ENCODE results near the gene SUSD4.

SUSD4 gene

DNA sequence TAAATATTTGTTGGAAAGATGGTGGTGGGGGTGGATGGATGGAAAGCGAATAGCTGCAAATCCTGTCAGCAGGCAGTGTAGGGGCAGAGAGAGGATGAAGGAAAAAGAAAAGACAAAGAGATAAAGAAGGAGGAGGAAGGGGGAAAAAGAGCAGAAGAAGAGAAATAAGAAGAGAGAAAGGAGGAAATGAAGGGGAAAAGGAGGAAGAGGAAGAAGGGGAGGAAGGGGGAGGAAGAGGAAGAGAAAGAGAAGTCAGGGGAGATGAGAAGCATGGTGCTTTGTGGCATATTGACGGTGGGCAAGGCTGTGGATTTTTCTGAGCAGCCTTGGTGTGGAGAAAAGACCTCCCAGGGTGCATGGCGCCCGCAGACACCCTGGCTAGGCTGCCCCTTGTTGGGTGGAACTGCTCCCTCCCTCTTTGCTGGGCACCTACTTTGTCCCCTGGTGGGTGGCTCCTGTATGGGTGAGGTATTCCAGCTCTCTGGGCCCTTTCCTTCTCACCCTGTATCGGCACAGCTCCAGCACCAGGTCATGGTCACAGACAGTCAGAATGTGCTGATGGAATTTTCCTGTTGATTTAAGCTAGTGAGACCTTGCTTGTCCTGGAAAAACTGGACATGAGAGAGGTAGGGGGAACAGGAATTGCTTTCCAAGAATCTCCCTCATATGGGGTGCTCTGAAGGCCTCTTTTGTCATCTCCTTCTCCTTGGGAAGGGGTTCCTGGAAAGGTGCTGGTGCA, 175.2 kb downstream of the SUSD4 start:
- no peak for DNase-seq (ENCODE audit: low read depth, low spot score)

DNA sequence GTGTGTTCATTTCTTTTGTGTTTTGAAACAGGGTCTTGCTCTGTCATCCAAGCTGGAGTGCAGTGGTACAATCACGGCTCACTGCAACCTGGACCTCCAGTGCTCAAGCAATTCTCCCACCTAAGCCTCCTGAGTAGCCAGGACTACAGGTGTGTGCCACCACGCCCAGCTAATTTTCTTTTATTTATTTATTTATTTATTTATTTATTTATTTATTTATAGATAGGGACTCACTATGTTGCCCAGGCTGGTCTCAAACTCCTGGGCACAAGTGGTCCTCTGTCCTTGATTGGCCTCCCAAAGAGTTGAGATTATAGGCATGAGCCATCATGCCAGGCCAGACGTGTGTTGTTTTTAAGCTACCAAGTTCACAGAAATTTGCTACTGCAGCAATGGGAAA, 177.2 kb downstream of the SUSD4 start:
- DNase-seq (ENCODE audit: low read depth, low spot score): no peak

- no peak for DNase-seq (ENCODE audit: low read depth, low spot score)
Observed at GRCh38 chr1:223183268-223183862, 180.6 kb downstream of the SUSD4 start.

DNA sequence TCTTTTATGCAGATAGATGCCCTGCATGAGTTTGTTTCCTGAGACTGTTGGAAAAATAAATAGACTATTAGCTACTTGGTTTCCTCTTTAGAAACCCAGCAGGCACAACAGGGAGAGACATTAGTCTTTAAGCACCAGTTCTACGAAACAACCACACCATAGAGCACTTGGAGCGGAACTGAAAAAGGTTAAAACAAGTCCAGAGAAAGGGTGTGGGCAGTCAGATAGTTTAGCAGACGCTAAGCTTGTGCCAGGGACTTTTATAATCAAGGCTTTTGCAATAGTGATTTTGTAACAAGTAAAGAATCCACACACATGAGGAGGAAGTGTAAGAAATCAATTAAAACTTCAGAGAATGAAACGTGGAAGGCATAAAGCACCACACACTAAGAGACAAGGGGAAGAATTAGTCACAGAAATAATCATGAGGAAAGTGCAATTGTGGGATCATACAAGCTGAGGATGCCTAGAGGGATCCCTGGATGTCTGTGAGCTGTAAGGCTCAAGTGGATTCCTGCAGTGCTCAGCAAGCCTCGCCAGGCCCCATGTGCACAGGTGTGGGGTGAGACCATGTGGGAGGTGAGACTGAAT, 183.2 kb downstream of the SUSD4 start:
- DNase-seq (ENCODE audit: low read depth, low spot score): no peak

GRCh38 chr1:223179786-223180185, 184.2 kb downstream of the SUSD4 start:
- DNase-seq (ENCODE audit: low read depth, low spot score): no peak

DNA sequence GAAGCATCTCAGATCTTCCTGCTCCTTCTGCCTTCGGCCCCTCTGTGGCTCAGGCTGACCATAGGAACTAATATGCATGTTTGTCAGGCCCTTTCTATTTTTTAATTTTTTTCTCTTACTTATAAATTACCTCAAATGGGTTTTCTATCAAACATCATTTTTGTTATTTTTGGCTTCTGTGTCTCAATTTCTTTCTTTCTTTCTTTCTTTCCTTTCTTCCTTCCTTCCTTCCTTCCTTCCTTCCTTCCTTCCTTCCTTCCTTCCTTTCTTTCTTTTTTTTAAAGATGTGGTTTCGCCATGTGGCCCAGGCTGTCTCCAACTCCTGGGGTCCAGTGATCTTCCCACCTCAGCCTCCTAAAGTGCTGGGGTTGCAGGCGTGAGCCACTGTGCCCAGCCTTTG, 184.7 kb downstream of the SUSD4 start:
- no peak for DNase-seq (ENCODE audit: low read depth, low spot score)

DNA sequence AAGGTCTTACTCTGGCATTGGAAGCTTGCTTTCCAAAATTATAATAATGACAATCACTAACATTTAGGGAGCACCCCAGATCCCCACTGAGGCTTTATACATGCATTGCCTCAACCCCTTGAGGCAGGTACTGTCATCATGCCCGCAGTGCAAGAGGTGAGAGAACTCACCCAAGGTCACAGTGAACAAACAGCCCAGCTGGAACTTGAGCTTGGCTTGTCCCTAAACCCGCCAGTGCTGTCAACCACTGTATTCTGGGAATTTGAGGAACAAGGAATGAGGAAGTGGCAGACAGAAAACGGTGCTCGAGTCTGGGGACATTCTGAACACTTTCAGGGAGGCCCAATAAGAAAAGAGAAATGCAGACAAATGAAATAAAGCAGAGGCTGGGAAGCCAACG, 186.3 kb downstream of the SUSD4 start:
- no peak for DNase-seq (ENCODE audit: low read depth, low spot score)

DNA sequence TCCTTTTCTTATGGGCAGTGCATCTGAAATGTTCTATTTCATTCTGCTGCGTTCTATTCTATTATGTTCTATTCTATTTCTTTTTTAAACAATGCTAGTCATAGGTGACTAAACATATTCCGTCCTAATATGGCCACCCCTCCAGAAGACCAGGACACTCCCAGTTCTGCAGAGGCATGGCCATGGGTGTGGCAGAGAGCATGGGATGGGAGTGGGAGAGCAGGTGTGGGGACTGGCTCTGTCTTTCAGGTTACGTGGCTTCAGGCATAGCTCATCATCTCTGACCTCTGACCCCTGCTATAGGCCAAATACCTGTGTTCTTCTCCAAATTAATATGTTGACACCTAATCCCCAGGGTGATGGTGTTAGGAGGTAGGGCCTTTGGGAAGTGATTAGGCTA, 187.5 kb downstream of the SUSD4 start:
- no peak for DNase-seq (ENCODE audit: low read depth, low spot score)

GRCh38 chr1:223175633-223176032, 188.3 kb downstream of the SUSD4 start:
- no peak for DNase-seq (ENCODE audit: low read depth, low spot score)

GRCh38 chr1:223175032-223175431, 188.9 kb downstream of the SUSD4 start:
- no peak for DNase-seq (ENCODE audit: low read depth, low spot score)
